HepG2 (cell line): ENCODE data around the gene METTL16. TPM values are rescaled to one million over a fixed set of nuclear protein-coding genes. Genes with fewer than 3 reads are reported as not detected.
A peak's percentile ranks its signal among the peaks of the same experiment; 100 is the strongest.

Experiments used
- ATM ChIP-seq: fragments of 450-650 bp; IDR thresholded peaks from 2 replicates; pipeline ENCODE4 v1.7.1; 2017; ENCODE audit warnings: mild to moderate bottlenecking, borderline replicate concordance
- BRD4 ChIP-seq: sonication (generic); formaldehyde crosslinking; IDR thresholded peaks from 2 replicates; pipeline ENCODE4 v1.4.0; 2020; ENCODE audit warnings: missing genetic modification reagents
- HDAC2 ChIP-seq: sonication (generic); formaldehyde crosslinking; IDR thresholded peaks from 2 replicates; pipeline ENCODE4 v1.4.0; 2020; ENCODE audit warnings: missing genetic modification reagents
- IKZF1 ChIP-seq: fragments of 450-650 bp; IDR thresholded peaks from 2 replicates; pipeline ENCODE4 v1.7.1; 2016
- NKX3-1 ChIP-seq: sonication (generic); formaldehyde crosslinking; IDR thresholded peaks from 2 replicates; pipeline ENCODE4 v1.5.0; 2020; ENCODE audit warnings: missing genetic modification reagents
- PHF20 ChIP-seq: sonication (generic); formaldehyde crosslinking; IDR thresholded peaks from 2 replicates; pipeline ENCODE4 v1.5.0; 2020; ENCODE audit warnings: mild to moderate bottlenecking, missing genetic modification reagents
- SETDB1 ChIP-seq: sonication (generic); formaldehyde crosslinking; IDR thresholded peaks from 2 replicates; pipeline ENCODE4 v1.5.1; 2020; ENCODE audit warnings: missing genetic modification reagents, mild to moderate bottlenecking, borderline replicate concordance
- SP5 ChIP-seq: IDR thresholded peaks from 2 replicates; pipeline ENCODE4 v1.6.1; 2016; ENCODE audit warnings: low read depth, borderline replicate concordance
- TAF15 ChIP-seq: fragments of 200-400 bp; formaldehyde crosslinking; IDR thresholded peaks from one replicate; pipeline ENCODE4 v1.6.1; 2018; ENCODE audit warnings: mild to moderate bottlenecking, low read depth, low read length; ENCODE audit not compliant: poor library complexity, severe bottlenecking
- ZFAT ChIP-seq: sonication (generic); formaldehyde crosslinking; conservative IDR thresholded peaks from 2 replicates; pipeline ENCODE4 v1.8.1; 2023; ENCODE audit warnings: missing genetic modification reagents, inconsistent platforms
- ZFYVE20 ChIP-seq: sonication (generic); formaldehyde crosslinking; IDR thresholded peaks from 2 replicates; pipeline ENCODE4 v1.8.0; 2023; ENCODE audit warnings: low read depth, mild to moderate bottlenecking, moderate library complexity, missing genetic modification reagents, borderline replicate concordance
- ZNF282 ChIP-seq: fragments of 450-650 bp; IDR thresholded peaks from 2 replicates; pipeline ENCODE4 v1.6.1; 2018; ENCODE audit not compliant: partially characterized antibody
- ZNF382 ChIP-seq: sonication (generic); formaldehyde crosslinking; IDR thresholded peaks from 2 replicates; pipeline ENCODE4 v1.5.0; 2020; ENCODE audit warnings: missing genetic modification reagents, mild to moderate bottlenecking, borderline replicate concordance
- ZNF550 ChIP-seq: sonication (generic); formaldehyde crosslinking; IDR thresholded peaks from 2 replicates; pipeline ENCODE4 v1.4.0; 2020; ENCODE audit warnings: mild to moderate bottlenecking, missing genetic modification reagents, borderline replicate concordance
- ZNF672 ChIP-seq: sonication (generic); formaldehyde crosslinking; IDR thresholded peaks from 2 replicates; pipeline ENCODE4 v1.8.1; 2022; ENCODE audit warnings: missing genetic modification reagents
- ZNF709 ChIP-seq: sonication (generic); formaldehyde crosslinking; IDR thresholded peaks from 2 replicates; pipeline ENCODE4 v1.5.0; 2020; ENCODE audit warnings: mild to moderate bottlenecking, missing genetic modification reagents
- ZNF747 ChIP-seq: sonication (generic); formaldehyde crosslinking; IDR thresholded peaks from 2 replicates; pipeline ENCODE4 v1.8.1; 2023; ENCODE audit warnings: missing genetic modification reagents, mild to moderate bottlenecking, borderline replicate concordance
- polyA plus RNA-seq, 8 experiments: library from polyadenylated mRNA; depleted of rRNA in 3 of 8; stranded (reverse) in 7 of 8; unstranded in 1 of 8; fragments of >200 nt; fragmentation: Illumina TruSeq in 4 of 8; extraction: Trizol in 4 of 8; gene quantifications; 2 replicates each; pipeline versions ENCODE4 v1.2.1 to v1.2.3, GENCODE V29; 2011 to 2016; ENCODE audit warnings: low read depth in 4 of 8, missing spikeins in 1 of 8, mixed read lengths in 1 of 8; ENCODE audit not compliant: insufficient read depth in 1 of 8
- total RNA-seq, 5 experiments: library from RNA; depleted of rRNA; stranded (reverse); fragments of >200 nt; fragmentation: Illumina TruSeq; extraction: Trizol; gene quantifications; 2 replicates each; pipeline ENCODE4 v1.2.3, GENCODE V29; 2016; ENCODE audit warnings: low read depth in 1 of 5
- TF ChIP-seq, protein P1 (sequence below): sonication (generic); formaldehyde crosslinking; IDR thresholded peaks from 2 replicates; pipeline ENCODE4 v1.8.1; 2023; ENCODE audit warnings: mild to moderate bottlenecking, inconsistent platforms, moderate library complexity, missing genetic modification reagents, borderline replicate concordance
- TF ChIP-seq, protein P2 (sequence below): sonication (generic); formaldehyde crosslinking; IDR thresholded peaks from 2 replicates; pipeline ENCODE4 v1.5.0; 2020; ENCODE audit warnings: mild to moderate bottlenecking, missing genetic modification reagents
- TF ChIP-seq, protein P3 (sequence below): sonication (generic); formaldehyde crosslinking; IDR thresholded peaks from 2 replicates; pipeline ENCODE4 v1.4.0; 2020; ENCODE audit warnings: low read depth, mild to moderate bottlenecking, missing genetic modification reagents
- TF ChIP-seq, protein P4 (sequence below): sonication (generic); formaldehyde crosslinking; IDR thresholded peaks from 2 replicates; pipeline ENCODE4 v1.8.0; 2023; ENCODE audit warnings: mild to moderate bottlenecking, missing genetic modification reagents
- TF ChIP-seq, protein P5 (sequence below): sonication (generic); formaldehyde crosslinking; IDR thresholded peaks from 2 replicates; pipeline ENCODE4 v1.4.0; 2020; ENCODE audit warnings: mild to moderate bottlenecking, low read depth, missing genetic modification reagents

METTL16 gene
- total and polyA plus RNA-seq, 2 of the 13 experiments (the other 11 are each of a cell fraction or from before 2014, with no cell fraction given), result 11.6 to 18.5 TPM

DNA sequence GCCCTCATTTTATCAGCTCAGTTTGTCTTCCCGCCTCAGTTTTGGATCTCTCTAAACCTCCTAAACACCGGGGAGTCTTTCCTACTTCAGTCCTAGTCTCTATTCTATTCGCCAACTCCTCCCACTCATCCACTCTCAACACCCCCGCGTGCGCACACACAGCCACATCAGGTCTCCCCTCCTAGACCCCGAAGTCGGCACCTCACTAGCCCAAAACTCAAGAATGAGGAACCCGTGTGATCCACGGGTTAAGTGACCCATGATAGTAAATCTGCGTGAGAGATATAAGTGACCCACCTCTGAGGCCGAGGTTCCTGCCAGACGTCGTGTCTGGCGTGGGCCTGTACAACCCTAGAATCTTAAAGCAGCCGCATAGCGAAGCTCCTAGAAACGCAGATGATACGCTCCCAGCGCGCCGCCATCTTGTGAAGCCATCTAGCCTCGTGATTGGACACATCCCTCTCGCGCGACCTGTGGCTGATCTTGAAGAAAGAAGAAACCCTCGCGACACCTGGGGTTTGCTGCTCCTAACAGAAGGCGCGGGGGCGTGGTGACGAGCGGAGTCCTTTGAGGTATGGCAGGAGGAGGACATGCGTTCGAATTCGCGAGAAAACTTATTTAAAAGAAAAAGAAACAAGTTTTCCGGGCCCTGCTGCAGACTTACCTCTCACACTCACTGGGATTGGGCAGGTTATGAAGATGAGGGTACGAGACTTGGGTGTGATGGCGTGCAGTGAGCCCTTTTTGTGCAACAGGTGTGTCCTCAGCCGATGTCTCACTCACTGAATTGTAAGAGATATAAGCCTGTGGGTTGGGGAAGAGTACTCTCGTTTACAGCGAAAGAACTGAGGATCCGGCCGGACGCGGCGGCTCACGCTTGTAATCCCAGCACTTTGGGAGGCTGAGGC lies at the start of gene METTL16 (continued):
- TF ChIP-seq, protein P1, sequence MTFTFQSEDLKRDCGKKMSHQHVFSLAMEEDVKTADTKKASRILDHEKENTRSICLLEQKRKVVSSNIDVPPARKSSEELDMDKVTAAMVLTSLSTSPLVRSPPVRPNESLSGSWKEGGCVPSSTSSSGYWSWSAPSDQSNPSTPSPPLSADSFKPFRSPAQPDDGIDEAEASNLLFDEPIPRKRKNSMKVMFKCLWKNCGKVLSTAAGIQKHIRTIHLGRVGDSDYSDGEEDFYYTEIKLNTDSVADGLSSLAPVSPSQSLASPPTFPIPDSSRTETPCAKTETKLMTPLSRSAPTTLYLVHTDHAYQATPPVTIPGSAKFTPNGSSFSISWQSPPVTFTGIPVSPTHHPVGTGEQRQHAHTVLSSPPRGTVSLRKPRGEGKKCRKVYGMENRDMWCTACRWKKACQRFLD, result no peak
- TF ChIP-seq SP5 (CRISPR knock-in tag), result no peak
- TF ChIP-seq TAF15, result no peak
- peak; percentile 87 for TF ChIP-seq PHF20 (CRISPR knock-in tag)
- no peak for TF ChIP-seq ZFYVE20
- no peak for TF ChIP-seq ZFAT
- TF ChIP-seq SETDB1 (CRISPR knock-in tag), result no peak
- TF ChIP-seq, protein P2, sequence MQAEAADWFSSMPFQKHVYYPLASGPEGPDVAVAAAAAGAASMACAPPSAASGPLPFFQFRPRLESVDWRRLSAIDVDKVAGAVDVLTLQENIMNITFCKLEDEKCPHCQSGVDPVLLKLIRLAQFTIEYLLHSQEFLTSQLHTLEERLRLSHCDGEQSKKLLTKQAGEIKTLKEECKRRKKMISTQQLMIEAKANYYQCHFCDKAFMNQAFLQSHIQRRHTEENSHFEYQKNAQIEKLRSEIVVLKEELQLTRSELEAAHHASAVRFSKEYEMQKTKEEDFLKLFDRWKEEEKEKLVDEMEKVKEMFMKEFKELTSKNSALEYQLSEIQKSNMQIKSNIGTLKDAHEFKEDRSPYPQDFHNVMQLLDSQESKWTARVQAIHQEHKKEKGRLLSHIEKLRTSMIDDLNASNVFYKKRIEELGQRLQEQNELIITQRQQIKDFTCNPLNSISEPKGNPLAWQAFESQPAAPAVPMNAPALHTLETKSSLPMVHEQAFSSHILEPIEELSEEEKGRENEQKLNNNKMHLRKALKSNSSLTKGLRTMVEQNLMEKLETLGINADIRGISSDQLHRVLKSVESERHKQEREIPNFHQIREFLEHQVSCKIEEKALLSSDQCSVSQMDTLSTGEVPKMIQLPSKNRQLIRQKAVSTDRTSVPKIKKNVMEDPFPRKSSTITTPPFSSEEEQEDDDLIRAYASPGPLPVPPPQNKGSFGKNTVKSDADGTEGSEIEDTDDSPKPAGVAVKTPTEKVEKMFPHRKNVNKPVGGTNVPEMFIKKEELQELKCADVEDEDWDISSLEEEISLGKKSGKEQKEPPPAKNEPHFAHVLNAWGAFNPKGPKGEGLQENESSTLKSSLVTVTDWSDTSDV (CRISPR knock-in tag), result no peak
- peak; percentile 68 for TF ChIP-seq BRD4
- TF ChIP-seq, protein P3, sequence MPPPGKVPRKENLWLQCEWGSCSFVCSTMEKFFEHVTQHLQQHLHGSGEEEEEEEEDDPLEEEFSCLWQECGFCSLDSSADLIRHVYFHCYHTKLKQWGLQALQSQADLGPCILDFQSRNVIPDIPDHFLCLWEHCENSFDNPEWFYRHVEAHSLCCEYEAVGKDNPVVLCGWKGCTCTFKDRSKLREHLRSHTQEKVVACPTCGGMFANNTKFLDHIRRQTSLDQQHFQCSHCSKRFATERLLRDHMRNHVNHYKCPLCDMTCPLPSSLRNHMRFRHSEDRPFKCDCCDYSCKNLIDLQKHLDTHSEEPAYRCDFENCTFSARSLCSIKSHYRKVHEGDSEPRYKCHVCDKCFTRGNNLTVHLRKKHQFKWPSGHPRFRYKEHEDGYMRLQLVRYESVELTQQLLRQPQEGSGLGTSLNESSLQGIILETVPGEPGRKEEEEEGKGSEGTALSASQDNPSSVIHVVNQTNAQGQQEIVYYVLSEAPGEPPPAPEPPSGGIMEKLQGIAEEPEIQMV (CRISPR knock-in tag), result 0 out of 2 replicates have a peak, but pooled peaks have one; percentile 27
- no peak for TF ChIP-seq ZNF382 (CRISPR knock-in tag)
- TF ChIP-seq HDAC2 (CRISPR knock-in tag), result no peak; the same call in 1 of the 2 replicates
- TF ChIP-seq ATM, result no peak
- no peak for TF ChIP-seq ZNF550 (CRISPR knock-in tag)
- no peak for TF ChIP-seq IKZF1
- TF ChIP-seq, protein P4, sequence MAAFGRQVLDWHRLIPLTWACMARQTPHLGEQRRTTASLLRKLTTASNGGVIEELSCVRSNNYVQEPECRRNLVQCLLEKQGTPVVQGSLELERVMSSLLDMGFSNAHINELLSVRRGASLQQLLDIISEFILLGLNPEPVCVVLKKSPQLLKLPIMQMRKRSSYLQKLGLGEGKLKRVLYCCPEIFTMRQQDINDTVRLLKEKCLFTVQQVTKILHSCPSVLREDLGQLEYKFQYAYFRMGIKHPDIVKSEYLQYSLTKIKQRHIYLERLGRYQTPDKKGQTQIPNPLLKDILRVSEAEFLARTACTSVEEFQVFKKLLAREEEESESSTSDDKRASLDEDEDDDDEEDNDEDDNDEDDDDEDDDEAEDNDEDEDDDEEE (CRISPR knock-in tag), result no peak
- no peak for TF ChIP-seq ZNF282
- TF ChIP-seq ZNF672 (CRISPR knock-in tag), result no peak
- TF ChIP-seq ZNF747 (CRISPR knock-in tag), result peak; percentile 69; the same call in 1 of the 2 replicates
- TF ChIP-seq, protein P5, sequence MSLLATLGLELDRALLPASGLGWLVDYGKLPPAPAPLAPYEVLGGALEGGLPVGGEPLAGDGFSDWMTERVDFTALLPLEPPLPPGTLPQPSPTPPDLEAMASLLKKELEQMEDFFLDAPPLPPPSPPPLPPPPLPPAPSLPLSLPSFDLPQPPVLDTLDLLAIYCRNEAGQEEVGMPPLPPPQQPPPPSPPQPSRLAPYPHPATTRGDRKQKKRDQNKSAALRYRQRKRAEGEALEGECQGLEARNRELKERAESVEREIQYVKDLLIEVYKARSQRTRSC (CRISPR knock-in tag), result no peak
- TF ChIP-seq NKX3-1 (CRISPR knock-in tag), result no peak
- TF ChIP-seq ZNF709 (CRISPR knock-in tag), result peak; percentile 70; the same call in 1 of the 2 replicates
